Vagina (tissue), 2 donors: ENCODE measurements around the gene PMS2. TPM values are rescaled to one million over a fixed set of nuclear protein-coding genes. Genes with fewer than 3 reads are reported as not detected.
A peak's percentile ranks its signal among the peaks of the same experiment; 100 is the strongest.
"Not testable (repeated sequence)": the region's sequence is repeated elsewhere in the genome, so short reads cannot be mapped to it uniquely, and the experiment has no call there.

Experiments used
- DNase-seq, 2 donors: peaks; one replicate each; pipeline ENCODE4 v3.0.0-alpha.2; 2017; ENCODE audit errors: extremely low spot score in 2 of 2
- H3K27ac ChIP-seq: fragments of 200-600 bp; sonication (generic); one replicate; pipeline ENCODE4 v1.5.1; 2019
- H3K27me3 ChIP-seq: fragments of 200-600 bp; sonication (generic); one replicate; pipeline ENCODE4 v1.5.1; 2019
- H3K36me3 ChIP-seq, 2 donors: fragments of 200-600 bp; sonication (generic); one replicate each; pipeline ENCODE4 v1.5.1; 2017 to 2019
- H3K4me1 ChIP-seq: fragments of 200-600 bp; sonication (generic); one replicate; pipeline ENCODE4 v1.5.1; 2019
- H3K4me3 ChIP-seq, 2 donors: fragments of 200-600 bp; sonication (generic); 1 replicate in 1 of 2; 2 replicates in 1 of 2; pipeline ENCODE4 v1.5.1; 2016 to 2019
- H3K9me3 ChIP-seq: fragments of 200-600 bp; sonication (generic); one replicate; pipeline ENCODE4 v1.5.1; 2019
- CTCF ChIP-seq, 3 experiments: fragments of 450-650 bp in 2 of 3; fragments of 200-600 bp in 1 of 3; sonication (generic) in 1 of 3; IDR thresholded peaks; one replicate each; pipeline ENCODE4 v1.5.1; 2017 to 2019; ENCODE audit warnings: antibody characterized with exemption in 3 of 3, mild to moderate bottlenecking in 2 of 3, moderate library complexity in 2 of 3
- POLR2A ChIP-seq, 2 donors: fragments of 450-650 bp; IDR thresholded peaks; one replicate each; pipeline ENCODE4 v1.6.1; 2017; ENCODE audit warnings: antibody characterized with exemption in 2 of 2, mild to moderate bottlenecking in 2 of 2, moderate library complexity in 2 of 2
- POLR2AphosphoS5 ChIP-seq, 2 donors: sonication (generic); formaldehyde crosslinking; IDR thresholded peaks; one replicate each; pipeline ENCODE4 v1.9.0; 2017; ENCODE audit warnings: antibody characterized with exemption in 2 of 2, mild to moderate bottlenecking in 2 of 2, low read depth in 1 of 2; ENCODE audit not compliant: insufficient read depth in 1 of 2
- intact Hi-C: fragments of 100-400 bp; cut with DNase I; formaldehyde crosslinking; loops from one replicate; pipeline ENCODE4 v1.15.1; 2023
- total RNA-seq: library from RNA; depleted of rRNA; stranded (reverse); fragments of >200 nt; gene quantifications from one replicate; pipeline ENCODE4 v1.2.3, GENCODE V29; 2016

The PMS2 gene
- 15.2 TPM for total RNA-seq

- Histone ChIP-seq H3K27ac (peak within 1 kb of the TSS; percentile 84), H3K36me3 (peaks cover 0 to 10% of the 10 kb centered on the region in 2 donors), H3K4me1 (peaks cover 37% of the 10 kb centered on the region), H3K27me3 (no peaks in the 10 kb centered on the region), H3K4me3 (peak within 1 kb of the TSS; percentile 58 to 79), H3K9me3 (no peaks in the 10 kb centered on the region)
- DNase-seq, result peak; percentile 98 to 99
- intact Hi-C loops, result no loop called here
- TF ChIP-seq POLR2AphosphoS5 (IDR thresholded peaks at IDR 0.05; ENCODE audit: insufficient read depth in 1 of 2, low read depth in 1 of 2) (peak; percentile 63 to 83), CTCF (IDR thresholded peaks at IDR 0.05) (no peak), POLR2A (IDR thresholded peaks at IDR 0.05) (peak in 1 of 2 donors; percentile 37)
These were observed at the start of gene PMS2, which contains the start of gene AIMP2 for GRCh38 chr7:6008668-6009611. TSS of gene PMS2 (minus strand) at chr7:6009049. CDS start at chr7:6009019, 30 bp downstream. TSS of gene AIMP2 (plus strand) at chr7:6009272. CDS start at chr7:6009364, 92 bp downstream.

DNA sequence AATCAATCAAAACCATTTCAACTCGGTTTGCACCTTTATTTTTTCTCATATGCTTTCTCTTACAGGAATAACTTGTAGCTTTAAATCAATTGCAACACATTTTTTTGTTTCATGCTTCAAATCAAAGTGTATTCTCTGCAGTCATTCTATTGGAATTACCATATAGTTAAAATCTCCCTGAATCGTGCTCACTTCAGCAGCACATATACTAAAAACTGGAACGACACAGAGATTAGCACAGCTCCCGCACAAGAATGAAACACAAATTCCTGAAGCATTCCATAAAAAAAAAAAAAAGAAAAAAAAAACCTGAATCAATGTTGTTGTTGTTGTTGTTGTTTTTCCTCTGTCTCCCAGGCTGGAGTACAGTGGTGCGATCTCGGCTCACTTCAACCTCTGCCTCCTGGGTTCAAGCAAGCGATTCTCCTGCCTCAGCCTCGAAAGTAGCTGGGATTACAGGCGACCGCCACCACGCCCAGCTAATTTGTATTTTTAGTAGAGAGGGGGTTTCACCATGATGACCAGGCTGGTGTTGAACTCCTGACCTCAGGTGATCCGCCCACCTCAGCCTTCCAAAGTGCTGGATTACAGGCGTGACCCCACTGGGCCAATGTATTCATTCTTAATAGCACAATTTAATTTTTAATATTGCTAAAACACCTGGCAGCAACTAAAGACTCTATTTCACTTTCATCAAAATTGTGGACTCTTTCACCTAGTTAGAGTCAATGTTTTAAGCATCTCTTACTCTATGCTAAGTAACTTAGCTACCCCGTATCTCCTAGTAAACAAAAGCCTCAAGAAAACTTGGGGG is 48.7 kb upstream of the PMS2 start:
- Histone ChIP-seq H3K27ac (no peak overlapping the region), H3K36me3 (peaks cover 0 to 20% of the 10 kb centered on the region in 2 donors), H3K4me1 (peaks cover 14% of the 10 kb centered on the region), H3K4me3 (peak overlapping the region; percentile 90 to 99), H3K9me3 (no peaks in the 10 kb centered on the region), H3K27me3 (no peaks in the 10 kb centered on the region)
- DNase-seq, result no peak
- TF ChIP-seq POLR2A (IDR thresholded peaks at IDR 0.05) (no peak), POLR2AphosphoS5 (IDR thresholded peaks at IDR 0.05; ENCODE audit: insufficient read depth in 1 of 2, low read depth in 1 of 2) (no peak), CTCF (IDR thresholded peaks at IDR 0.05) (no peak)
- intact Hi-C loops, result no loop called here

DNA sequence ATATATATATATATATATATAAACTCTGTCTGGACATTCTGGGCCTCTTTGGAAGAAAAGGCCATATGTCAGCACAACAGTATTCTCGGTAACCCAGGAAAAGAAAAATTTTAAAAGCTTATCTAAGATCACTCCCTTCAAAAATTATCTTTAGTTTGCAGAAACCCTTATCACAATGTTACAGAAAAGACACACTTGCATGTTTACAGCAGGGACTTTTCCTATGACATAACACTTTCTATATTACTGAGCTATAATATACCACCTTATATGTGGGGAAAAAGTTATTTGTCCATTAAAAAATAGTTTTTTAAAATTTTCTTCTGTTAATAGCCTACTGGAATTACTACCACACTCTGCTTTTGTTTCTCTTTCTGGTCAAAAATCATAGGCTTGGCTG is 47.8 kb upstream of the PMS2 start:
- intact Hi-C loops, result no loop called here
- no peak overlapping the region for H3K4me3 ChIP-seq

DNA sequence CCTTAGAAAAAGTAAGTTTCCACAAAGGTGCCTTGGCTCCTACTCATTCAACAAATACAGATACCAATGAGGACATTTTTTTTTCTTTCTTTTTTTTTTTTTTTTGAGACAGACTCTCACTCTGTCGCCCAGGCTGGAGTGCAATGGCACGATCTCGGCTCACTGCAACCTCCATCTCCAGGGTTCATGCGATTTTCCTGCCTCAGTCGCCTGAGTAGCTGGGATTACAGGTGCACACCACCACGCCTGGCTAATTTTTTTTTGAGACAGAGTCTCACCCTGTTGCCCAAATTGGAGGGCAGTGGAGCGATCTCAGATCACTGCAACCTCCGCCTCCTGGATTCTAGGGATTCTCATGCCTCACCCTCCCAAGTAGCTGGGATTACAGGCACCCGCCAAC is 42.3 kb upstream of the PMS2 start:
- H3K27ac ChIP-seq, H3K27me3 ChIP-seq, H3K4me3 ChIP-seq, DNase-seq, H3K9me3 ChIP-seq, H3K4me1 ChIP-seq, intact Hi-C loops: not testable (repeated sequence)
- peaks cover 0 to 58% of the 10 kb centered on the region in 2 donors for H3K36me3 ChIP-seq

More for the DNA sequence above, 47.8 kb upstream of the PMS2 start:
- Histone ChIP-seq H3K27ac (no peak overlapping the region), H3K4me1 (peaks cover 14% of the 10 kb centered on the region), H3K36me3 (peaks cover 0 to 23% of the 10 kb centered on the region in 2 donors), H3K9me3 (no peaks in the 10 kb centered on the region), H3K27me3 (no peaks in the 10 kb centered on the region)
- TF ChIP-seq POLR2AphosphoS5 (IDR thresholded peaks at IDR 0.05; ENCODE audit: insufficient read depth in 1 of 2, low read depth in 1 of 2) (no peak), CTCF (IDR thresholded peaks at IDR 0.05) (no peak), POLR2A (IDR thresholded peaks at IDR 0.05) (no peak)
- DNase-seq, result no peak

- Histone ChIP-seq H3K36me3 (peaks cover 0 to 70% of the 10 kb centered on the region in 2 donors), H3K4me1 (no peaks in the 10 kb centered on the region), H3K9me3 (no peaks in the 10 kb centered on the region), H3K4me3 (no peak overlapping the region), H3K27ac (no peak overlapping the region), H3K27me3 (no peaks in the 10 kb centered on the region)
- intact Hi-C loops, result no loop called here
- no peak for TF ChIP-seq POLR2AphosphoS5 (IDR thresholded peaks at IDR 0.05; ENCODE audit: insufficient read depth in 1 of 2, low read depth in 1 of 2)
- TF ChIP-seq CTCF (IDR thresholded peaks at IDR 0.05), result no peak
- no peak for TF ChIP-seq POLR2A (IDR thresholded peaks at IDR 0.05)
- DNase-seq, result no peak
These were observed 40.9 kb upstream of the PMS2 start for GRCh38 chr7:6049780-6050179.
